Panc1 (cell line): ENCODE measurements around the gene BCL11B.

Source experiments
- CTCF ChIP-seq: fragments of 450-650 bp; IDR thresholded peaks from 2 replicates; pipeline ENCODE4 v1.5.1; 2017; ENCODE audit warnings: mild to moderate bottlenecking
- POLR2AphosphoS5 ChIP-seq: IDR thresholded peaks from 2 replicates; pipeline ENCODE4 v1.6.1; 2012; ENCODE audit warnings: mild to moderate bottlenecking, low read depth, low read length, moderate library complexity
- REST ChIP-seq, 2 experiments: IDR thresholded peaks; 2 replicates each; pipeline ENCODE4 v1.6.1; 2011 to 2012; ENCODE audit warnings: low read depth in 2 of 2, control low read depth in 1 of 2, low read length in 1 of 2, mild to moderate bottlenecking in 1 of 2, moderate library complexity in 1 of 2; ENCODE audit not compliant: insufficient read depth in 1 of 2
- SIN3A ChIP-seq: IDR thresholded peaks from 2 replicates; pipeline ENCODE4 v1.6.1; 2012; ENCODE audit warnings: low read depth, mild to moderate bottlenecking, low read length, moderate library complexity, borderline replicate concordance; ENCODE audit not compliant: insufficient read depth
- TCF7L2 ChIP-seq: IDR thresholded peaks from 2 replicates; pipeline ENCODE4 v1.6.1; 2011; ENCODE audit warnings: mild to moderate bottlenecking, low read depth, low read length, inconsistent platforms

- no peak for TF ChIP-seq CTCF
- TF ChIP-seq POLR2AphosphoS5: no peak
- no peak for TF ChIP-seq TCF7L2
- no peak for TF ChIP-seq REST (IDR thresholded peaks at IDR 0.05; ENCODE audit: insufficient read depth in 1 of 2, low read depth in 2 of 2, low read length in 1 of 2)
- no peak for TF ChIP-seq SIN3A
These were observed 18.1 kb downstream of the BCL11B start for GRCh38 chr14:99253890-99254289.
